ENCODE measurements around the gene CSTA.

DNA sequence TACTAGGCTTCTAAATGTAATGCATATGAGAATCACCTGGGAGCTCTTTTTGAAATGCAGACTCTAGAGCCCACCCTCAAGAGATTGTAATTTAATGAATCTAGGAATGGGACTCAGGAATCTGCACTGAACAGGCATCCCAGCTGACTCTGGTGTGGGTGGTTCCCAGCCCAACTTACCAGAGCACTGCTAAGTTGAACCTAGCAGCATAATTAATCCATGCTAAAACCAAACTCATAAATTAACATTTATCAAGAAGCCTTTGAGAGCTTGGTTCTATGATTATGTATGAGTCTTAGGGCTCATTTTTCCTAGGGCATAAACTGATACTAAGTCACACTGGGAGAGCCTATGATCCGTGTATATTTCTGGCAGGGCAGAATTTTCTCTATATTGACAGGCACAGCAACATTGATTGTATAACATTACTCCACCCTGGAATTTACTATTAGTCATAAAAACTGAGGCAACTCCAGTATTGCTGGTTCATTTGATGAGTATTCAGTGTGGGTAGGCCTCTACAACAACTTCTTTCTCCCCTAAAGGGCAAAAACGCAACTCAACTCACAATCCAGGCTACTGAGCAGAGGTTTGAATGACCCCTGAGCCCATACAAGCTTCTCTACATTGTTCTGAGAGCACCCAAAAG, 10.7 kb upstream of the CSTA start:
- TF ChIP-seq, protein P1, sequence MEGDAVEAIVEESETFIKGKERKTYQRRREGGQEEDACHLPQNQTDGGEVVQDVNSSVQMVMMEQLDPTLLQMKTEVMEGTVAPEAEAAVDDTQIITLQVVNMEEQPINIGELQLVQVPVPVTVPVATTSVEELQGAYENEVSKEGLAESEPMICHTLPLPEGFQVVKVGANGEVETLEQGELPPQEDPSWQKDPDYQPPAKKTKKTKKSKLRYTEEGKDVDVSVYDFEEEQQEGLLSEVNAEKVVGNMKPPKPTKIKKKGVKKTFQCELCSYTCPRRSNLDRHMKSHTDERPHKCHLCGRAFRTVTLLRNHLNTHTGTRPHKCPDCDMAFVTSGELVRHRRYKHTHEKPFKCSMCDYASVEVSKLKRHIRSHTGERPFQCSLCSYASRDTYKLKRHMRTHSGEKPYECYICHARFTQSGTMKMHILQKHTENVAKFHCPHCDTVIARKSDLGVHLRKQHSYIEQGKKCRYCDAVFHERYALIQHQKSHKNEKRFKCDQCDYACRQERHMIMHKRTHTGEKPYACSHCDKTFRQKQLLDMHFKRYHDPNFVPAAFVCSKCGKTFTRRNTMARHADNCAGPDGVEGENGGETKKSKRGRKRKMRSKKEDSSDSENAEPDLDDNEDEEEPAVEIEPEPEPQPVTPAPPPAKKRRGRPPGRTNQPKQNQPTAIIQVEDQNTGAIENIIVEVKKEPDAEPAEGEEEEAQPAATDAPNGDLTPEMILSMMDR (IDR thresholded peaks at IDR 0.05): no peak
- TF ChIP-seq POLR2A (IDR thresholded peaks at IDR 0.05): no peak
